Heart left ventricle (tissue), 13 donors: Measurements from ENCODE around the gene EHD1.

Experiments
- CTCF ChIP-seq, 12 donors: fragments of 200-600 bp; sonication (generic) in 4 of 12; IDR thresholded peaks; one replicate each; pipeline versions ENCODE4 v1.5.0 to v1.8.0; 2018 to 2022; ENCODE audit warnings: antibody characterized with exemption in 12 of 12, mild to moderate bottlenecking in 5 of 12
- POLR2A ChIP-seq, 2 donors: fragments of 450-650 bp; IDR thresholded peaks; one replicate each; pipeline ENCODE4 v1.6.1; 2017; ENCODE audit warnings: antibody characterized with exemption in 2 of 2, mild to moderate bottlenecking in 2 of 2, moderate library complexity in 2 of 2
- donor health status: ischemic (EF 13 %, LVEDD 7.1; RV severe dilation, severe dysfunction).
- donor health status: DM: no; HTN: yes; CAD: no.
- donor health status: DM: no; HTN: no; CAD: no.
- donor health status: ischemic (EF 25% LVEDD 6.9; RV normal size, moderate dysfunction).
- donor health status: ischemic (EF 25% LVEDD 5.7; RV mildly dilated, moderate dysfunction).
- donor health status: ischemic (EF 35%, LVEDD 5.7; RV mildly dilated, moderate dysfunction).
- donor health status: nonischemic (EF 11% LVEDD 7.7; RV severe dilation, severe dysfunction).
- donor health status: DM: yes; HTN: yes; CAD: no.
- donor health status: PGD.
- donor health status: ischemic (EF 29% LVEDD 5.4; RV normal size, mild dysfunction).
- donor health status: nonischemic (EF 23%, LVEDD 6.1; RV moderate dilation, normal function).

- no peak for TF ChIP-seq POLR2A (IDR thresholded peaks at IDR 0.05)
- no peak for TF ChIP-seq CTCF (IDR thresholded peaks at IDR 0.05)
These were observed 43.0 kb upstream of the EHD1 start for GRCh38 chr11:64921384-64921783.
